HTR-8/SVneo (cell line): ENCODE results near the gene KLHL9.
"Not testable (repeated sequence)": the region's sequence is repeated elsewhere in the genome, so short reads cannot be mapped to it uniquely, and the experiment has no call there.

Experiments used
- DNase-seq: peaks from one replicate; pipeline ENCODE4 v3.0.0; 2011; ENCODE audit warnings: low spot score, mixed read lengths; ENCODE audit not compliant: insufficient read length
- FAIRE-seq: peaks from 2 replicates; lab custom pipeline; 2011; peaks lifted over from hg19 to GRCh38; lab: Jason Lieb, UNC

Gene KLHL9

GRCh38 chr9:21334701-21335632 lies at the start of gene KLHL9:
Gene KLHL9 (minus strand): TSS chr9:21335404. CDS start chr9:21334859, 545 bp downstream.
- DNase-seq (peak; percentile 82), FAIRE-seq (peak; percentile 46)

GRCh38 chr9:21383627-21384026 lies 48.4 kb upstream of the KLHL9 start:
- no peak for DNase-seq
- no peak for FAIRE-seq

- FAIRE-seq (no peak), DNase-seq (no peak)
Measured at GRCh38 chr9:21381448-21382339, 46.5 kb upstream of the KLHL9 start.

GRCh38 chr9:21371467-21371866 lies 36.3 kb upstream of the KLHL9 start:
- not testable (repeated sequence) for DNase-seq, FAIRE-seq

- no peak for FAIRE-seq
- DNase-seq = no peak
Measured at GRCh38 chr9:21367957-21368356, 32.8 kb upstream of the KLHL9 start, which contains the start of gene IFNA13. Gene IFNA13 (minus strand): TSS chr9:21368057. CDS start chr9:21368010, 47 bp downstream.

- DNase-seq, FAIRE-seq: not testable (repeated sequence)
Measured at GRCh38 chr9:21367169-21367568, 32.0 kb upstream of the KLHL9 start.

- no peak for FAIRE-seq
- DNase-seq = no peak
Measured at GRCh38 chr9:21362287-21362686, 27.1 kb upstream of the KLHL9 start.

- DNase-seq = no peak
- FAIRE-seq = no peak
Measured at GRCh38 chr9:21357479-21358460, 22.6 kb upstream of the KLHL9 start.

- no peak for FAIRE-seq
Measured at GRCh38 chr9:21350787-21351186, 15.6 kb upstream of the KLHL9 start, which contains the start of gene IFNA6. Gene IFNA6 (minus strand): TSS chr9:21350887. CDS start chr9:21350887, 0 bp downstream.

GRCh38 chr9:21348430-21348970 lies 13.3 kb upstream of the KLHL9 start:
- no peak for FAIRE-seq
- no peak for DNase-seq

More at GRCh38 chr9:21350787-21351186, 15.6 kb upstream of the KLHL9 start, which contains the start of gene IFNA6:
- DNase-seq = no peak

GRCh38 chr9:21340735-21341134 lies 5.5 kb upstream of the KLHL9 start:
- FAIRE-seq (no peak), DNase-seq (no peak)

GRCh38 chr9:21336457-21336856 lies 1.3 kb upstream of the KLHL9 start:
- FAIRE-seq (no peak), DNase-seq (no peak)

GRCh38 chr9:21333226-21333625 lies 2.0 kb downstream of the KLHL9 start:
- FAIRE-seq (no peak), DNase-seq (no peak)

- FAIRE-seq (no peak), DNase-seq (no peak)
Measured at GRCh38 chr9:21331676-21332402, 3.4 kb downstream of the KLHL9 start.

- DNase-seq (peak; percentile 15), FAIRE-seq (no peak)
Measured at GRCh38 chr9:21326526-21327139, 8.6 kb downstream of the KLHL9 start.

- FAIRE-seq (no peak), DNase-seq (no peak)
Measured at GRCh38 chr9:21324047-21324446, 11.2 kb downstream of the KLHL9 start.

- FAIRE-seq (no peak), DNase-seq (no peak)
Measured at GRCh38 chr9:21322911-21323461, 12.2 kb downstream of the KLHL9 start.

GRCh38 chr9:21320465-21320864 lies 14.7 kb downstream of the KLHL9 start:
- no peak for DNase-seq
- FAIRE-seq = no peak
